Stimulated activated naive CD4-positive, alpha-beta T cell (primary cell): ENCODE data around the gene MIEF2.
"Not testable (repeated sequence)": the region's sequence is repeated elsewhere in the genome, so short reads cannot be mapped to it uniquely, and the experiment has no call there.

Experiments
- DNase-seq, 6 experiments: peaks; one replicate each; lab custom pipeline; 2025; lab: John Stamatoyannopoulos, UW

MIEF2 gene, protein sequence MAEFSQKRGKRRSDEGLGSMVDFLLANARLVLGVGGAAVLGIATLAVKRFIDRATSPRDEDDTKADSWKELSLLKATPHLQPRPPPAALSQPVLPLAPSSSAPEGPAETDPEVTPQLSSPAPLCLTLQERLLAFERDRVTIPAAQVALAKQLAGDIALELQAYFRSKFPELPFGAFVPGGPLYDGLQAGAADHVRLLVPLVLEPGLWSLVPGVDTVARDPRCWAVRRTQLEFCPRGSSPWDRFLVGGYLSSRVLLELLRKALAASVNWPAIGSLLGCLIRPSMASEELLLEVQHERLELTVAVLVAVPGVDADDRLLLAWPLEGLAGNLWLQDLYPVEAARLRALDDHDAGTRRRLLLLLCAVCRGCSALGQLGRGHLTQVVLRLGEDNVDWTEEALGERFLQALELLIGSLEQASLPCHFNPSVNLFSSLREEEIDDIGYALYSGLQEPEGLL

DNA sequence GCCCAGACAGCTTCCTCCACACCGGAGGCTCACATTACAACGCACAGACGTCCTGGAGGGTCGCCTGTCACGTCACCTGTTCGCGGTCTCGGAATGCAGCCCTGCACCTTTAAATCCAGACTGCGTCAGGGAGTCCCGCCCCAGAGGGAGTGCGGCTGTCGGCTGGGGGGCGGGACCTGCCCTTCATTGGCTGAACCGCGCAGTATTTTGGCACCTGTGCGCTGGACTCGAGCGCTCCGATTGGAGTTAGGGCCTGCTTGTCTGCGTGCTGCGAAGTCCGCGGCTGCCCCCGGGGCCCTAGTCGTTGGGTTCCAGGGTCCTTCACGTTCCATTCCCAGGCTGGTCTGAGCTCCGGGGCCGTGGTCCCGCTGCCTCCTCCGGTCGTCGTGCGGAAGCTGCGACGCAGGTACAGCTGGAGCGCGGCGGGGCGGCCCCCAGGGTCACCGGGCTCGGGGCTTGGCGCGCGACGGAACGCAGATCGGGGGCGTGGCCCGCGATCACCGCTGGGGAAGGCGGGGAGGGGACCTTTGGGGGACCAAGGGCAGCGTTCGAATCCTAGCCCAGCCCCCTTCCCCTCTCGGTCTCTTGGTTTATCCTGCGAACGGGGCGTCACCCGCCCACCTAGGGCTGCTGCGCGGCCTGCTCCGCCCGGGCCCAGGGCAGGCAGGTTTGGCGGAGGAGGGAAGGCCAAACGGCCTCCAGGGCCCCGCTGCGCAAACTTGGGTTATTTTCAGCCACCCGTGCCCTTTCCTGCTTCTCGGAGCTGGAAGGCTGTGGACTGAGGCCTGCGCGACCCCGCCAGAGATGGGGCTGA lies at the start of gene MIEF2:
Gene MIEF2, plus strand, starts transcription at position 331 of the 814 bp plus-strand sequence. CDS start 2,059 bp downstream, outside the sequence.
- peak; percentile 83 to 97 (median 91) for DNase-seq

DNA sequence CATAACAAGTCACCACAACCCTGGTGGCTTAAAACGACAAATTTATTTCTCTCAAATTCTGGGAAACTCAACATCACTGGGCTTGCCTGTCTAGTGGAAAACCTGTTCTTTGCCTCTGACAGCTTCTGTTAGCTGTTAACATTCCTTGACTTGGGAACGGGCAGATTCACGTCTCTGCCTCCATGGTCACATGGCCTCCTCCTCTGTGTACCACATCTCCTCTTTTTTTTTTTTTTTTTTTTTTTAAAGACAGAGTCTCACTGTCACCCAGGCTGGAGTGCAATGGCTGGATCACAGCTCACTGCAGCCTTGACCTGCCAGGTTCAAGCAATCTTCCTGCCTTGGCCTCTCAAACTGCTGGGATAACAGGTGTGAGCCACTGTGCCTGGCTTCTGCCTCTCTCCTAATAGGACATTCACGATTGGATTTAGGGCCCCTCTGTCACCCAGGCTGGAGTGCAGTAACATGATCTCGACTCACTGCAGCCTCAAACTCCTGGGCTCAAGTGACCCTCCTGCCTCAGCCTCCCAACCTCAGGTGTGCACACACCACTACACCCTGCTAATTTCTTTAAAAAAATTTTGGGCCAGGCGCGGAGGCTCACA lies 46.7 kb upstream of the MIEF2 start:
- no peak for DNase-seq

DNA sequence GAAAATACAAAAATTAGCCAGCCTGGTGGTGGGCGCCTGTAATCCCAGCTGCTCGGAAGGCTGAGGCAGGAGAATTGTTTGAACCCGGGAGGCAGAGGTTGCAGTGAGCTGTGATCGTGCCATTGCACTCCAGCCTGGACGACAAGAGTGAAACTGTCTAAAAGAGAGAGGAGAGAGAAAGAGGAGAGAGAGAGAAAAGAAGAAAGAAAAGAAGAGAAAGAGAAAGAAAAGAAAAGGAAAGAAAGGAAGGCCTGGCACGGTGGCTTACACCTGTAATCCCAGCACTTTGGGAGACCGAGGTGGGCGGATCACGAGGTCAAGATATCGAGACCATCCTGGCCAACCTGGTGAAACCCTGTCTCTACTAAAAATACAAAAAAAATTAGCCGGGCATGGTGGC lies 43.6 kb upstream of the MIEF2 start:
- DNase-seq = not testable (repeated sequence)

DNA sequence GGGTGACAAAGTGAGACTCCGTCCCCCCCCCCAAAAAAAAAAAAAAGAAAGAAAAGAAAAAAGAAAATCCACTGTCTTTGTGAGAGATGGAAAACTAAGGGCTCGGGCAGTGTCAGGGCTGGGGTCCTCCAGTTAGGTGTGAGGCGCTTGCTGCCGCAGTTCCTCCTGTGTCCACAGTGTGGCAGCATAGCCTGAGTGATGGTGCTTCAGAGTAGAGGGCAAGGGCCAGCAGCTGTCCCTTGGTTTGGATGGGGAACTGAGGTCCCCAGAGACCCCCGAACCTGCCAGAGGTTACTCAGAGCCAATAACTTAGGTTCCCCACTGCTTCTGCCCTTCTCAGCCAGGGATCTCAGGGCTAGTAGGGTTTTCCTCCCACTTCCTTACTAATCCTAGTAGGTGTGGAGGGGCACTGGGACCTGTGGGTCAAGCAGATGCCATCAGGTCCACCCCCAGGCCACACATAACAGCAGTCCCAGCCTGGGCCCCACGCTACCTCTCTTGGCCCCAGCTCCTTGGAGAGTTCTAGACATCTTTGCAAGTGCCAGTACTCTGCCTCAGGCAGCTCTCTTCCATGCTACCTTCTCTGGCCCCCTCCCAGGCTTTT lies 42.9 kb upstream of the MIEF2 start:
- peak; percentile 26 to 66 (median 53) for DNase-seq

DNA sequence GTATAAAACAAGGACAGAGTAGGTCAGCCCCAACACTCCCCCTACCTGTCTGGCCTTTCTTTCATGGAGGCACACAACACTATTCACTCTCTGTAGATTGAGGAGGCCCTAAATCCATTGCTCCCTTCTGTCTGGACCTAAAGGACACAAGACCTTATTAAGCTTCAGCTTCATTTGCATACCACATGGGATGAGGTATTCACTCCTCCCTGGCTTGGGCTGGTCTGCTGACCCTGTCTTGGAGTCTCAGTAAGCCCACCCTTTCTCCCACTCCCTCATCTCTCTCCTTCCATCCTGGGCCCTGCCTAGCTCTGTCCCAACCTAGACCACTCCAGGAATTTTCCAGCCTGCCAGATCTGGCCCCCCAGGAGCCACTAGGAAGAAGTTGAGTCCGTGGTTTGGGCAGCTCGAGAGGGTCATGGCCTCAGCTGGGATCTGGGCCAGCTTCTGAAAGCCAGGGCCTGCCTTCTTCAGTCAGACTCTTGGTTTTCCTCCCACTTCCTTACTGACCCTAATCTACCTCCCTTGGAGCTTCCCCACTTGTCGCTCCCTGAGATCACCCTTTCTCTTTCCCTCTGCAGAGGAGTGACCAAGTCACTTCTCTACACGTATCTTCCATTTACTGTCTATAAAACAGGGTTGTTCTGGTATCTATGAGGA lies 41.6 kb upstream of the MIEF2 start:
- no peak for DNase-seq

DNA sequence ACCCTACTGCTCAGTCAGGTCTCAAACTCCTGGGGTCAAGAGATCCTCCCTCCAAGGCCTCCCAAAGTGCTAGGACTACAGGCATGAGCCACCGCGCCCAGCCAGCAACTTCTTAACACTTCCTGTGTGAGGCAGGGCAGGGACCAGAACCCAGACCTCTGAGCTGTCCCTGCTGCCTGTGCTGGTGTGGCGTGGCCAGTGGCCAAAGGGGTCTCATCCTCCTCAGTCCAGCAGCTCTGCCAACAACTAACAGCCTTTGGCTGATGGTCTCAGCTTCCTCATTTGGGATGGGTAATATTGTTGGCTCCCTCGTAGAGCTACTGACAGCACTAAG lies 36.4 kb upstream of the MIEF2 start:
- DNase-seq = no peak

DNA sequence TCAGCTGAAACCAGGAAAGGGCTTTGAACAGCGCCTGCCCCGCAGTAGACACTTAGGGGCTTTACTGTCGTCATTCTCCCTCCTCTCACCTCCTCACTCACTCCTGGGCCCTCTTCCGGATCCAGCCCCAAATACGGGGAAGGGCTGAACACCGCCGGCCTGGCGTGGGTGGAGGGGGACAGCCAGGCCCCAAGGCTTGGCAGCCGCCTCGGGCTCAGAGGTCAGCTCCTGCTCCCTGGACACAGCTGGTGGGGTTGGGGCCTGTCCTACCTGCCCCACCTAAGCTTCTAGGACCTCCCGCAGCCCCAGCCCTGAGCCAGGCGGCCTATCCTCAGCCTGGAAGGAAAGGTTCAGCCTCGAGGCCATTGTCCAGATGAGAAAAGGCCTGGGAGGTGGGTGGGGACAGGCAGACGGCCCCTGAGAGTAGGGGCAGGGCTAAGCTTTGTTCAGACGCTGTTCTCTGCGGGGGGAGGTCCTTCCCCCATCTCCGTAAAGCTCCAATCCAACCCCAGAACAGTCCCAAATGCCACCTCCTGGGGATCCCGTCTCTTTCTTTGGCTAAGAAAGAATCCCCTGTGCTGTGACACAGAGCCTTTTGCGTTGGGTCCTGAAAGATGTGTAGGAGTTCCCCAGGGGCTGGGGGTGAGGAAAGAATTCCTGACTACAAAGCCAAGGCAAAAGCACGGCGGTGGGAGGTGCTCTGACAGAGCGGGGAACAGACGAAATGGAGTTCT lies 35.9 kb upstream of the MIEF2 start:
- DNase-seq = no peak

DNA sequence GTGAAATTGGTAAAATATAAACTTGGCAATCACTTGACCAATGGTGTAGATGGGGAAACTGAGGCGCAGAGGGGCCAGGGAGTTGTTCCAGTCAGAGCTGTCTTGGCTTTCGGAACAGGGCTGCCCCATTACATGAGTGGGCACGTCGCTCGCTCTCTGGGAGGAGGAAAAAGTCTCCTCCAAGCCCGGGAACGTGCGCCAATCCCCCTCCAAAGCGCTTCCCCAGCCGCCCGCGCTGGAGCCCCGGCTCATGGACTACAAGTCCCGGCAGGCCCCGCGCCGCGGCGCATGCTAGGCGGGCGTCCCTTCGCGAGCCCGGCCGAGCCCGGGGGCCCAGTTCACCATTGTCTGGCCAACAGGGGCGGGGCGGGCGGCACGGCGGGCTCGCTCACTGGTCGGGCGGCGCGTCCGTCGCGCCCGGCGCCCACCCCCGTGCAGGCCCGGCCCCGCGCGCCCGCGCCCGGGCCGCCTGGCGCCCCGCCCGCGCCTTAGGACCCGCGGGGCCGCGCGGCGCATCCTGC lies 35.3 kb upstream of the MIEF2 start, which contains the start of gene LLGL1:
Gene LLGL1, plus strand, starts transcription at position 515 of the 521 bp plus-strand sequence. CDS start 48 bp downstream, outside the sequence.
- peak; percentile 88 to 95 (median 92) for DNase-seq

DNA sequence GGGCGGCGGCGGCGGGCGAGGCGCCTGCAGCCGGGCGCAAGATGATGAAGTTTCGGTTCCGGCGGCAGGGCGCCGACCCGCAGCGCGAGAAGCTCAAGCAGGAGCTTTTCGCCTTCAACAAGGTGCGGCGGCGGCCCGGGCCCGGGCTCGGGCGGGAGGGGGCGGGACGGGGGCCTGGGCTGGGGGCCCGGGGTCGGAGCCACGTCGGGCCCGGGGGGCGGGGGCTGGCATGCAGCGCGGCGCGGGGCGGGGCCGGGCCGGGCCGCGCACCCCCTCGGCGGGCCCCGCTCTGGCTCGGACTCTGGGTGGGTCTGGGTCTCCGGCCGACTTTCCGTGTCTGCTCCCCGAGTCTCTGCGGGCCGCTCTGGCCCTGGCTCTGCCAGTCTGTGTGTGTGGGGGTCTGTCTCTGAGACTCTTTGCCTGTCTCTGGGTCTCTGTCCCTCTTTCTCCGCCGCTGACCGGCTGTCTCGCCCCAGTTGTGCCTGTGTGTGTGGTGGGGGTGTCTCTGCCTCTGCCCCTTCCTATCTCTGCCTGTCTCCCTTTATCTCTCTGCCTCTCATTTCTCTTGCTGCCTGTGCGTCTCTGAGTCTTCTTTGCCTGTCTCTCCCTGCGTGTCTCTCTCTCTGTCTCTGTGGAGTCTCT lies 34.7 kb upstream of the MIEF2 start:
- DNase-seq = peak in 3 of 6 experiments; percentile 19 to 68 (median 47)

DNA sequence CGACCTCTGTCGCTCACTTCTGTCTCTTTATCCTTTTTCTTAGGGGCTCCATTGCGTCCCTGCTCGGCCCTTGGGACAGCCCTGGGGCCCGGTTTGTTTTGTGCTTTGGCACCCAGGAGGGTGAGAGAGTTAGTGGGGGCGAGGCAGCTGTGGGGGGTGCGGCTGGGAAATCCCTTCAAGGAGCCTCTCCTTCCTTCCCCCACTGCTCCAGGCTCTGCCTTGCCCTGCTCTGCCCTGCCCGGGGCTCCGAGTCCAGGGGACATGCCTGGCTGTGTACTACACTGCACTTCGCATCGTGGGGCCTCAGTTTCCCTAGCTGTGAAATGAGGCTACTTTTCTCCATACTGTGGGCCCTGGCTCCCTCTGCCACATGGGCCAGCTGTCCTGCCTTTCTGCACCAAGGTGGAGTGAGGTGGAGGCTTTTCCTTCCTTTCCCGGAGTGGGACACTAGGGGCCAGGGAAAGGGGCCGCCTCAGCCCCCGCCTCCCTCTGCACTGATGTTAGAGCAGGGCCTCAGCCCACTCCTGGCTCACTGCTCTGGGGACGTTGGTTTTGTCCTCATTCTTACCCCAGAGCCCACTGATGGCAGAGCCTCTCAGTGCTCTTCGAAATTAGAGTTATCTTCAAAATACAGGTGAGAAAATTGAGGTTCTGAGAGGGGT lies 34.0 kb upstream of the MIEF2 start:
- DNase-seq = no peak

DNA sequence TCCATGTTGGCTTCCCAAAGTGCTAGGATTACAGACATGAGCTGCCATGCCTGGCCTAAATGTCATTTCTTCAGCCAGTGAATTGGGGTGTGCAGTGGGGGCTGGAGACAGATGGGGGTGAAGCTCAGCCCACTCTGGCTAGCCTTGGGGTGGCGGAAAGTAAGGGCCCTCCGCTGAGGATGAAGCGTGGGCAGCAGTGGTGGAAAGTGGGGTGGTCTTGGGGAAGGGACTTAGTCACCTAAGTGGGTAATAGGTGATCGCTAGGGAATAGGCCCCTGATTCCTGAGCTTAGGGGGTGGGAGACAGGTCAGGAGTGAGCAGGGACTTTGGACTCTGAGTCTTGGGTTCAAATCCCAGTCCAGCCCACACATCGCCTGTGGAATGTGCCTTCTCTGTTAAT lies 32.8 kb upstream of the MIEF2 start:
- DNase-seq = no peak

DNA sequence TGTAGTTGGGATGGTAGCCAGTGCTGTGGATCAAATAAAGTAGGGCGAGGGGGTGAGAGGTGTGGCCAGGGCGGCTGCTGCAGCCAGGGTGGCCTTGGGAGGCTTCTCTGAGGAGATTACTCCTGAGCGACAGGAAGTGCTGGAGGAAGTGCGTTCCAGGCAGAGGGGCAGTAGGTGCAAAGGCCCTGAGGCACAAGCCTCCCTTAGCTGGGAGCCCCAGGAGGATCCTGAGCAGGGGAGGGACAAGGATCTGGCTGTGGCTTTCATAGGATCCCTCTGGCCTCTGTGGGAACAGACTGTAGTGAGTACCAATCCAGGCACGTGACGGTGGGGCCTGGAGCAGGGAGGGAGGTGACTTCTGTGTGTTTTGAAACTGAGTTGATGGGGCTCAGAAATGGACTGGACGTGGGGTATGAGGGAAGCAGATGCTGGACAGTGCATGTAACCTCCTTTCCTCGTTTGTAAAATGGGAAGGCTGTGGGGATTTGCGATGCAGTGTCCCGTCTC lies 32.2 kb upstream of the MIEF2 start:
- DNase-seq = no peak

DNA sequence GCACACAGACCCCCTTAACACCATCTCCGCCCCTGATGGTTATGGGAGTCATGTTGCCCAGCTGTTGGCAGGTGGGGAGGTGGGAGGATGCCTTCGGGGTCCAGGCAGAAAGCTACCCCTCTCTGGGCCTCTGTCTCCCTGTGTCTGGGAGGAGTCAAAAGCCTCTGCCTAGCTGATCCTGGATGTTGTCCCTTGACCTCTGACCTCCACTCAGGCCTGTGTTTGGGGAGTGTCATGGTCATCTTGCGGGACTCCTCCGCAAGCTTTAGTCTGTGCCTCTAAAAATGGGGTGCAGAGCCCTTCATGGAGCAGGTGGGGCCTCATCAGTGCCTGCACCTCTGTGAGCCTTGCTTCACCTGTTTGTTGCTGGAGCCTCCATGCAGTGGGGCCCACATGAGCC lies 31.2 kb upstream of the MIEF2 start:
- DNase-seq = no peak

DNA sequence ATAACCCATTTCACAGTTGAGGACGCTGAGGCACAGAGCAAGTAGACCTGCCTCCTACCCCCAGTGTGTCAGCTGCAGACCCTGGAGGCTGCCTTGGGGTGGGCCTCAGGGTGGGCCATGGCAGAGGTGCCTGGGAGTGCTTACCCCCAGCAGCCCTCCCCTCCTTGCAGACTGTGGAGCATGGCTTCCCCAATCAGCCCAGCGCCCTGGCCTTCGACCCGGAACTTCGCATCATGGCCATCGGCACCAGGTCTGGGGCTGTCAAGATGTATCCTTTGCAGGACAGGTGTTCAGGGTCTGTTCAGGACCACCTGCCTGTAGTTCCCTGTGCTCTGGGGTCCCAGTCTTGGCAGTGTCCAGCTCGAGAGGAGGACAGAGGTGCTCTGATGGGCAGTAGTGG lies 30.7 kb upstream of the MIEF2 start:
- no peak for DNase-seq

DNA sequence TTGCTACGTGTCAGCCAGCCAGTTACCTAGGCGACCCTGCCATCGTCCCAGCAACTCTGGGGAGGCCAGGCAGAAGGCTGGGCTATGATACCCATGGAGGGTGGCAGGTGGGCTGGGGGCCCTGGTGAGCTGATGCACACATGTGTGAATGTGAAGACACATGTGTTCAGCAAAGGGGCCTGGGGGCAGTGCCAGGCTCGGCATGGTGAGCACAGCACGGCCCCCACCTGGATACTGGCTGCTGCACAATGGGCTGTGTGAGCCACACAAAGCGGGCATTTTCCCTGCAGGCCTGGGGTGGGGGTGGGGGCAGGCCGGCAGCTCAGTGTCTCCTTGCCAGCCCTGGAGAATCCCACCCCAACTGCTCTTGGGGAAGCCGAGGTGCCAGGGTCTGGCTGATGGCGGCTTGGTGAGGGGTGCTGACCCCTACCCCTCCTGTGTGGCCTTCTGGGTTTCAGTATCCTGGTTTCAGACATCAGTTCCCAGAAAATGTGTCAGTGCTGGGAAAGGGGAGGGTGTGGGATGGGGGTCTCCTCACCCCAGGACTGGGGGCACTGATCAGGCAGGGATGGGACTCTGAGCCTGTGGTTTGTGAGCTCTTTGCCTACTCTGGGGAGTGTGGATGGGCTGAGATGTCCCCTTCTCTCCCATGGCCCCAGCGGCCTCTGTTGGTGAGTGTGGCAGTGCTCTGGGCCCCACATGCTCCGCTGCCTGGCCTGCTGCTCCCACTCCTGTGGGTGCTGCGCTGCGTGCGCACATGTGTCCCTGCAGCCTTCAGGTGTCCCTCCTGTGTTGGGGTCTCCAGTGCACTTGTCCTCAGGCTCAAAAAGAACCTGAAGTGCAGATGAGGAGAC lies 29.9 kb upstream of the MIEF2 start:
- DNase-seq = no peak

DNA sequence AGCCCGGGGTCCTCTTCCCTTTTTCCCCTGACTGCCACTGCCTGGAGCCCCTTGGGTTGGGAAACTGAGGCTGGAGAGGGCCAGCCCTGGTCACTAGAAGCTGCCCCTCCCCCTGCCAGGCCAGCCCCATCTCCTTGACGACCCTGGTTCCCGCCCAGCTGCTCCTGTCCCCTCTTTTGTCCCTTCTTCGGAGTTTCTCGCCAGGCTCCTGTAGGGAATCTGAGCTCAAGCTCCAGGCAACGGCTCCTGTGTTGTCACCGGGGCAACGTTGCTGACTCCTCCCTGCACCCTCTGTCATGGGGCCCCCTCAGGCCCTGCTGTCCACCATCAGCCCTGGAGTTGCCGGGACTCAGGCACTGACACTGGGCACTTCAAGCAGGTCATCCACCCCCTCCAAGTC lies 29.3 kb upstream of the MIEF2 start:
- no peak for DNase-seq

DNA sequence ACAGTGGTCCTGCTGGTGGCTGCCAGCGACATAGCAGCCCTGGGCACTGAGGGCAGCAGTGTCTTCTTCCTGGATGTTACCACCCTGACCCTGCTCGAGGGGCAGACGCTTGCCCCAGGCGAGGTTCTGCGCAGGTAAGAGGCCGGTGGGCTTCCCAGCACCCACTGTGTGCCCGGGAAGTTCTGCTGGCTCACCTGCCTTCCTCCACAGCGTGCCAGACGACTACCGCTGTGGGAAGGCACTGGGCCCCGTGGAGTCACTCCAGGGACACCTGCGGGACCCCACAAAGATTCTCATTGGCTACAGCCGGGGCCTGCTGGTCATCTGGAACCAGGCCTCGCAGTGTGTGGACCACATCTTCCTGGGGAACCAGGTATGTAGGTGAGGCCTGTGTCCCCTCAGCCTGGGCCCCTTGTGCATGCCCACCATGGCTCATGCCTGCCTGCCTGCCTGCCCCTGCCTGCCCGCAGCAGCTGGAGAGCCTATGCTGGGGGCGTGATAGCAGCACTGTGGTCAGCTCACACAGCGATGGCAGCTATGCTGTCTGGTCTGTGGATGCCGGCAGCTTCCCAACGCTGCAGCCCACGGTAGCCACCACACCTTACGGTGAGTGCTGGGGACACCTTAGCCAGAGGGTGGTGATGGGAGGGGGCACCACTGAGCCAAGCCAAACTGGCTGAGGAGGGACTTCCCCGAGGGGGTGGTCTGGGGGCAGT lies 26.5 kb upstream of the MIEF2 start:
- no peak for DNase-seq

DNA sequence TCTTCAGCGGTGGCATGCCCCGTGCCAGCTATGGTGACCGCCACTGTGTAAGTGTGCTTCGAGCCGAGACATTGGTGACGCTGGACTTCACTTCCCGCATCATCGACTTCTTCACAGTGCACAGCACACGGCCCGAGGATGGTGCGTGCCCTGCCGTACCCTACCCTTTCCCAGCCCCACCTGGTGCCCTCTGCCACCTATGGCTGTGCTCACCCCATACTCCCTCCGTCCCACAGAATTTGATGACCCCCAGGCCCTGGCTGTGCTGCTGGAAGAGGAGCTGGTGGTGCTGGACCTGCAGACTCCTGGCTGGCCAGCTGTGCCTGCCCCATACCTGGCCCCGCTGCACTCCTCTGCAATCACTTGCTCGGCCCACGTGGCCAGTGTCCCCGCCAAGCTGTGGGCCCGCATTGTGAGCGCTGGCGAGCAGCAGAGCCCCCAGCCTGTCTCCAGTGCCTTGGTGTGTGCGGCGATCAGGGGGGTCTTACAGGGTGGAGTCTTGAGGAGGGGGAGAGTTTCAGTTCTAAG lies 25.5 kb upstream of the MIEF2 start:
- no peak for DNase-seq
